GM12864 (cell line): ENCODE data around the gene SPNS2.

Source experiments
- DNase-seq: peaks from one replicate; pipeline ENCODE4 v3.0.0-alpha.2; 2011; ENCODE audit warnings: low read depth
- H3K4me3 ChIP-seq: 2 replicates; pipeline ENCODE4 v1.5.1; 2011; ENCODE audit warnings: mild to moderate bottlenecking, low read depth, low read length, control low read depth
- TF ChIP-seq, protein P1 (sequence below): IDR thresholded peaks from 2 replicates; pipeline ENCODE4 v1.5.1; 2011; ENCODE audit warnings: low read depth, mild to moderate bottlenecking, moderate library complexity, low read length, control low read depth, inconsistent platforms; ENCODE audit errors: missing control alignments

Gene SPNS2

DNA sequence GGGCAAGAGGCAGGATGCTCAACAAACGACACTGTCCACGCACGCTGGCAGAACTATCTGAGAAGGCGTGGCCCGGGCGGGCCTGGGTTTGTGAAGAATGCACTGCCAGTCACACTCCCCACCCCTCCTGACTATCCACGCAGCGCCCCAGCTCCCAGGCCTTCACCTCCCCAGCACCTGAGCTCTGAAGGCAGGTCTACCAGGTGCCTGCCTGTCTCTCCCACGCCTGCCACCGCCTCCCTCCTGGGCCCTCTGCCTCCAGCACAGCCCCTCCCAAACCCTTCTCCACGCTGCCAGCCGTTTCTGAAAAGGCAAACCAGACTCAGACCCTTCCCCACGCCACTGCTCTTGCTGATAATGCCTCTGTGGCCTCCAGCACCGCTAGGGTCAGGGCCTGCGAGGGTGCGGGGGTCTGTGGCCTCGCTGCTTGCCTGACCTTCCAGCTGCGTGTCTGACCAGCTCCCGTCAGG is 44.9 kb downstream of the SPNS2 start:
- no peak for DNase-seq
- TF ChIP-seq, protein P1, sequence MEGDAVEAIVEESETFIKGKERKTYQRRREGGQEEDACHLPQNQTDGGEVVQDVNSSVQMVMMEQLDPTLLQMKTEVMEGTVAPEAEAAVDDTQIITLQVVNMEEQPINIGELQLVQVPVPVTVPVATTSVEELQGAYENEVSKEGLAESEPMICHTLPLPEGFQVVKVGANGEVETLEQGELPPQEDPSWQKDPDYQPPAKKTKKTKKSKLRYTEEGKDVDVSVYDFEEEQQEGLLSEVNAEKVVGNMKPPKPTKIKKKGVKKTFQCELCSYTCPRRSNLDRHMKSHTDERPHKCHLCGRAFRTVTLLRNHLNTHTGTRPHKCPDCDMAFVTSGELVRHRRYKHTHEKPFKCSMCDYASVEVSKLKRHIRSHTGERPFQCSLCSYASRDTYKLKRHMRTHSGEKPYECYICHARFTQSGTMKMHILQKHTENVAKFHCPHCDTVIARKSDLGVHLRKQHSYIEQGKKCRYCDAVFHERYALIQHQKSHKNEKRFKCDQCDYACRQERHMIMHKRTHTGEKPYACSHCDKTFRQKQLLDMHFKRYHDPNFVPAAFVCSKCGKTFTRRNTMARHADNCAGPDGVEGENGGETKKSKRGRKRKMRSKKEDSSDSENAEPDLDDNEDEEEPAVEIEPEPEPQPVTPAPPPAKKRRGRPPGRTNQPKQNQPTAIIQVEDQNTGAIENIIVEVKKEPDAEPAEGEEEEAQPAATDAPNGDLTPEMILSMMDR, result no peak
- H3K4me3 ChIP-seq, result no peak overlapping the region

DNA sequence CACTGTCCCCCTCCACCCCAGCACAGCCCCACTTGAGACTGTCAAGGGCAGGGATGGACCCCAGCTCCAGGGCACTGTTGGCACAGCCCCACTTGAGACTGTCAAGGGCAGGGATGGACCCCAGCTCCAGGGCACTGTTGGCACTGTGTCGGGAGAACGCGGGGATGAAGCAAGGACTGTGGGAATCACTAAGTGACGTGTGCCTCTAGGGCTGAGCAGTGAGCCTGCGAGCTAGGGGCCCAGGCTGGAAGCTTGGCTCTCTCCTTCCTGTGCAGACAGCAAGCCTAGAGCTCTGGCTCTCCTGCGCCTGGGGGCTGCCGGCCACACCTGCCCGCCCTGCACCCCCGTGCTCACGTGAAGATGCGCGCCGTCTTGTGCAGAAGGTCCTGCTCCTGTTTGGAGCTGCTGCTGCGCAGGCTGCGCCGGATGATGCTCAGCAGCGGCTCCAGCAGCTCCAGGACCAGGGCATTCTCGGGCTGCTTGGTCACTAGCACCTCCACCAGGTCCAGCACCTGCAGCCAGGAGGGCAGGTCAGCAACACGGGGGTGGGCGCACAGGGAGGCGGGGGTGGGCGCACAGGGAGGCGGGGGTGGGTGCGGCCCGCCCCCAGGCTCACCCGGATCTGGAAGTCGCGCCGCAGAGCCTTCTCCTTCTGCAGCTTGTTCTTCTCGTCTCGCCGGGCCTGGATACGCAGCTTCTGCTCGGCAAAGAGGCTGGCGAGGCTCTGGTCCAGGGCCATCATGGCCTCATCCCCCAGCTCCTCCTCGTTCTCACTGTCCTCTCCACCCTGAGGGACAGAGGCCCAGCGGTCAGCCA is 45.7 kb downstream of the SPNS2 start:
- H3K4me3 ChIP-seq, result no peak overlapping the region
- TF ChIP-seq, protein P1, result no peak
- DNase-seq, result no peak

DNA sequence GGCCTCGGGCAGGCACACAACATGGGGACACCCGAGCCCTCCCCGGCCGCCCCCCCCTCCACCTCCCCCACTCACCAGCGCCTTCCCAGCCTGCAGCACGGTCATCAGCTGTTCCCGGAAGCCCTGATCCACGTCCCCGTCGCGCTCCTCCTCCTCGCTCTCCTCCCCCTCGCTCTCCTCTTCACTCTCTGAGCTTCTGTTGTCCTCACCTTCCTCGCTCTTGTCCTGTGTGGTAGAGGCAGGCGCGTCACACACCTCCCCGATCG is 46.2 kb downstream of the SPNS2 start:
- TF ChIP-seq, protein P1, result no peak
- DNase-seq, result no peak
- H3K4me3 ChIP-seq, result no peak overlapping the region

DNA sequence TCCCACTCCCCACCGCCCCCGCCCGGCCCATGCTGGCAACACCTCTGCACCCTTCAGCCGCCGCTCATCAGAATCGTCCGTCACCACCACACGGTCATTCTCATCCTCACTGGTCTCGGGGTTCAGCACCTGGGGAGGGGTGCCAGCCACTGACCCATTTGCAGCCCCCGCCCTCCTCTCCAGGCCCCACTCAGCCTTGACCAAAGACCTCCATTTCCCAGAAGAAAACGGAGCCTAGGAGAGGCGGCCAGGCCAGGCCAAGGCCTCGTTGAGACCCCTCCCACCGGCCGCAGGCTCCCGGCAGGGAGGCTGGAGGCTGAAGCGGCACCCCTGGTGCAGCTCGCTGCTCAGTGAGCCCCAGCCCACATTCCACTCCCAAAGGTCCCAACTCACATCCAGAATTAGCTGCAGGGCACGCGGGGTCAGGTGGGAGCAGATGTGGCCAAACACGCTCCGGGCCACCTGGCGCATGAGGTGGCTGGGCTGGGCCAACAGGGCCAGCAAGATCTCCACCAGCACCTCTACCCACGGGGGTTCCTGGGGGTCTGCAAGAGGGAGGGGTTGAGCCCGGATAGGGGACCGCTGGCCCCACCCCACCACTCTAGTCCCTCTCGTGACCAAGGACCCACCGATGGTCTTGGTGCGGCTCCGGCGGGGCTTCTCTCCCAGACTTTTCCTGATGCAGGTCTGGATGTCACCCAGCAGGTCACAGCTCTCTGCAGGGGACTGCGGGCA is 46.7 kb downstream of the SPNS2 start:
- TF ChIP-seq, protein P1, result no peak
- no peak for DNase-seq
- no peak overlapping the region for H3K4me3 ChIP-seq

DNA sequence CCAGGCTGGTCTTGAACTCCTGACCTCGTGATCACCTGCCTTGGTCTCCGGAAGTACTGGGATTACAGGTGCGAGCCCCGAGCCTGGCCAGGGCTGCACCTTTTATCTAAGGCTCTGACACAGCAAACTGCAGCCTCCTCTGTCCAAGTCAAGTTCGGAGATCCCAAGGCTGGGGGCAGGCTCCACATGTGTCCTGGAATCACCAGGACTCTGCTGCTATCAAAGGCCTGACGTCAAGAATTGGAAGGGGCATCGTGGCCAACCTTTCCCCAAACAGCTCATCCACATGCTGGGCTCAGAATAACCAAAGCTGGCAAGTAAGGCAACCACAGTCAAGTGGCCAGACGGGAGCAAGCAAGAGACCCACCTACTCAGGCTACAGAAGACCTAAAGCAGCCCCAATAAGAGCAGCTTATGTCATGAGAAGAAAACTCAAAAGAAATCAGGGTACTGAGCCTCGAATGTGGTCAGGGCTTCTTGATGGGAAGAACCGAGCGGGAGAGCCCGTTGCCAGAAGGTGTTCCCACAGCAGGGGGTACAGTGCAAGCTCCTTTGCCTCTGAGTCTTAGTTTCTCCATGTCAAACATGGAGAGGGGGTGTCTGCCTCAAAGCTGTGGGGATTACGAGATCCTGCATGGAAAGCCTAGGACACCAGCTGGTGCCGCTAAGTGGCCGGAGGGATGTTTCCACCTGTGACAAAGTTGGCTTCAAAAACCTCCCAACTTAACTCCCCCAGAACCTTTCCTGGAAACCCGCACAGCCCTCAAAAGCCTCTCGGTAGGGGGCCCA is 48.6 kb downstream of the SPNS2 start:
- TF ChIP-seq, protein P1, result no peak
- no peak overlapping the region for H3K4me3 ChIP-seq
- DNase-seq, result no peak

DNA sequence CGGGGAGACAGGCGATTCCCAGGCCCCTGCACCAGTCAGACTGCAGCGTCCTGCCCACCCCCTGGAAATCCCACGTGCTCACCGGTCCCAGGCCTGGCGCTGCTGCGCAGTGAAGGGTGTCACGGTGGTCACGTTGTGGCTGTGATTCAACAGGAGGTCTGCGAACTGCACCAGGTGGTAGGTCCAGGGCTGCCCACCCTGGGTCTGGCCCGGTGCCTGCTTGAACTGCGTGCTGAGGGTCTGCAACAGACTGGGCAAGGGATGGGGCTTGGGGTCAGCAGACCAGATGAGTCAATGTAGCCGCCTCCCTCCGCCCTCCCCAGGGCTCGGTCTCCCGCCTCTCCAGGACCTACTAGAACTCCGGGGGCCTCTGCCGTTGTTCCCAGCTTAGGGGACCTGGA is 49.4 kb downstream of the SPNS2 start:
- no peak overlapping the region for H3K4me3 ChIP-seq
- DNase-seq, result no peak
- TF ChIP-seq, protein P1, result no peak
